Fibroblast of skin of abdomen (primary cell): ENCODE results near the gene SMARCA5. TPM values are rescaled to one million over a fixed set of nuclear protein-coding genes. Genes with fewer than 3 reads are reported as not detected.
"Not testable (repeated sequence)": the region's sequence is repeated elsewhere in the genome, so short reads cannot be mapped to it uniquely, and the experiment has no call there.

ENCODE experiments used
- DNase-seq: peaks from one replicate; pipeline ENCODE4 v3.0.0-alpha.2; 2013
- polyA plus RNA-seq, 2 experiments: library from polyadenylated mRNA; unstranded; fragments of 120-200 nt; gene quantifications; one replicate each; pipeline ENCODE4 v1.2.1, GENCODE V29; 2013; ENCODE audit not compliant: insufficient read length in 2 of 2

Gene SMARCA5
- 63.7 TPM for polyA plus RNA-seq (2013, experiment 1 of 2; ENCODE audit: insufficient read length)
- 62.7 TPM for polyA plus RNA-seq (2013, experiment 2 of 2; ENCODE audit: insufficient read length)

GRCh38 chr4:143513314-143514168 lies at the start of gene SMARCA5:
TSS of gene SMARCA5 (plus strand) at chr4:143513702. CDS start at chr4:143513925, 223 bp downstream.
- DNase-seq, result peak; percentile 98

GRCh38 chr4:143473334-143474126 lies 40.0 kb upstream of the SMARCA5 start:
- DNase-seq, result no peak

GRCh38 chr4:143477487-143477886 lies 36.0 kb upstream of the SMARCA5 start:
- no peak for DNase-seq

GRCh38 chr4:143481361-143481760 lies 32.1 kb upstream of the SMARCA5 start:
- DNase-seq, result no peak

- DNase-seq, result peak; percentile 46
Measured at GRCh38 chr4:143482840-143483239, 30.7 kb upstream of the SMARCA5 start.

GRCh38 chr4:143486314-143486713 lies 27.2 kb upstream of the SMARCA5 start:
- DNase-seq, result peak; percentile 10

- no peak for DNase-seq
Measured at GRCh38 chr4:143488687-143489086, 24.8 kb upstream of the SMARCA5 start.

- peak; percentile 6 for DNase-seq
Measured at GRCh38 chr4:143489106-143489505, 24.4 kb upstream of the SMARCA5 start.

GRCh38 chr4:143498021-143498420 lies 15.5 kb upstream of the SMARCA5 start:
- DNase-seq, result no peak

GRCh38 chr4:143502231-143502630 lies 11.3 kb upstream of the SMARCA5 start:
- no peak for DNase-seq

- no peak for DNase-seq
Measured at GRCh38 chr4:143506031-143506430, 7.5 kb upstream of the SMARCA5 start.

- no peak for DNase-seq
Measured at GRCh38 chr4:143511906-143512305, 1.6 kb upstream of the SMARCA5 start.

GRCh38 chr4:143512978-143513313 lies 556 bp upstream of the SMARCA5 start:
- no peak for DNase-seq

- DNase-seq, result no peak
Measured at GRCh38 chr4:143514169-143514495, 630 bp downstream of the SMARCA5 start.

GRCh38 chr4:143514497-143514896 lies 995 bp downstream of the SMARCA5 start:
- peak; percentile 48 for DNase-seq

GRCh38 chr4:143514901-143515300 lies 1.4 kb downstream of the SMARCA5 start:
- DNase-seq, result no peak

- no peak for DNase-seq
Measured at GRCh38 chr4:143515905-143516304, 2.4 kb downstream of the SMARCA5 start.

- no peak for DNase-seq
Measured at GRCh38 chr4:143517764-143518163, 4.3 kb downstream of the SMARCA5 start.

- no peak for DNase-seq
Measured at GRCh38 chr4:143524211-143524610, 10.7 kb downstream of the SMARCA5 start.

GRCh38 chr4:143528046-143528445 lies 14.5 kb downstream of the SMARCA5 start:
- not testable (repeated sequence) for DNase-seq

- no peak for DNase-seq
Measured at GRCh38 chr4:143531380-143531779, 17.9 kb downstream of the SMARCA5 start.

- DNase-seq, result no peak
Measured at GRCh38 chr4:143531788-143532491, 18.4 kb downstream of the SMARCA5 start.
